GM06990 (cell line): ENCODE results near the gene GABBR1.
A peak's percentile ranks its signal among the peaks of the same experiment; 100 is the strongest.

Source experiments
- DNase-seq: peaks from one replicate; pipeline ENCODE4 v3.0.0-alpha.2; 2011; ENCODE audit not compliant: insufficient read length; ENCODE audit errors: extremely low read depth
- H3K27me3 ChIP-seq: replicated peaks from 2 replicates; pipeline ENCODE4 v1.6.0; 2011; ENCODE audit warnings: low read length; ENCODE audit not compliant: control insufficient read depth, insufficient read depth
- H3K36me3 ChIP-seq: 2 replicates; pipeline ENCODE4 v1.5.1; 2011; ENCODE audit warnings: low read length; ENCODE audit not compliant: control insufficient read depth, insufficient read depth
- H3K4me3 ChIP-seq: replicated peaks from 2 replicates; pipeline ENCODE4 v1.5.1; 2011; ENCODE audit warnings: low read depth, mild to moderate bottlenecking, control low read depth, low read length
- TF ChIP-seq, protein P1 (sequence below): IDR thresholded peaks from 2 replicates; pipeline ENCODE4 v1.5.1; 2011; ENCODE audit warnings: low read length, control low read depth, mild to moderate bottlenecking, inconsistent platforms; ENCODE audit not compliant: insufficient read depth, poor library complexity, severe bottlenecking

The GABBR1 gene

DNA sequence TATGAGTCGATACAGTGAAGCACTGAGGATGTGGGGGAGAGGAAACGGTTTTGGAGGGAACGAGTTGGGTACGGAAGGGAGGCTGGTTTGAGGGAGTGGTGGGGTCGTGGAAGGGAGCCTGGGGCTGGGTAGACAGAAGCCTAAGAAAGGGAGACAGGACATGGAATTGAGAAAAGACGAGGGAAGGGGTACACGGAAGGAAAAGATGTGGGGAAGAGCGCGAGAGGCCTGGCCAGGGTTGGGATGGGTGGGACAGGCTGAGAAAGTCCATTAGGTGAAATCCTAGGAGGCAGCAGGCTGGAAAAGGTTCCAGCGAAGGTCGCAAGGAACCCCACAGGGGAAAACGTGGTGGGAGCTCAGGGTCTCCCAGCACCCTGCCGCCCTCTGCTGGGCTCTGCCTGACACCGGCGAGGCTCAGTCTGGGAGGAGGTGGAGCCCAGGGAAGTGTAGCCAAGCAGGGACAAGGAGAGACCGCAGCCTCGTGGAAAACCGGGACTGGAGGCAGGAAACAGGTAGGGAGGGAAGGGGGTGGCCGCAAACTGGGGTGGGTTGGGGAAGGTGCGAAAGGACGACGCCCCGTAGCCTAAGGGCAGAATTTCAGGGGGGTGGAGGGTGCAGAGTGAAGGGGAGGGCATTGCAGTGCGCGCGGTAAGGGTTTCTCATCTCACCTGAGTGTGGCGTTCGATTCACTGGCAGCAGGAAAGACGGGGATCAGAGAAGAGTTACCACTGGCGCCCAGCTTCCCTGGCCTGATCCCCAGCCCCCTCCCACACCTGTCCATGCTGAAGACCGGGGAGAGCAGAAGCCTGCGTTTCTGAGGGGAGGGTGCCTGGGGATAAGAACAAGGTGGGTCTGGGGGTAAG, 4.3 kb downstream of the GABBR1 start:
- TF ChIP-seq, protein P1, sequence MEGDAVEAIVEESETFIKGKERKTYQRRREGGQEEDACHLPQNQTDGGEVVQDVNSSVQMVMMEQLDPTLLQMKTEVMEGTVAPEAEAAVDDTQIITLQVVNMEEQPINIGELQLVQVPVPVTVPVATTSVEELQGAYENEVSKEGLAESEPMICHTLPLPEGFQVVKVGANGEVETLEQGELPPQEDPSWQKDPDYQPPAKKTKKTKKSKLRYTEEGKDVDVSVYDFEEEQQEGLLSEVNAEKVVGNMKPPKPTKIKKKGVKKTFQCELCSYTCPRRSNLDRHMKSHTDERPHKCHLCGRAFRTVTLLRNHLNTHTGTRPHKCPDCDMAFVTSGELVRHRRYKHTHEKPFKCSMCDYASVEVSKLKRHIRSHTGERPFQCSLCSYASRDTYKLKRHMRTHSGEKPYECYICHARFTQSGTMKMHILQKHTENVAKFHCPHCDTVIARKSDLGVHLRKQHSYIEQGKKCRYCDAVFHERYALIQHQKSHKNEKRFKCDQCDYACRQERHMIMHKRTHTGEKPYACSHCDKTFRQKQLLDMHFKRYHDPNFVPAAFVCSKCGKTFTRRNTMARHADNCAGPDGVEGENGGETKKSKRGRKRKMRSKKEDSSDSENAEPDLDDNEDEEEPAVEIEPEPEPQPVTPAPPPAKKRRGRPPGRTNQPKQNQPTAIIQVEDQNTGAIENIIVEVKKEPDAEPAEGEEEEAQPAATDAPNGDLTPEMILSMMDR, result peak; percentile 86
- no peak for DNase-seq
- Histone ChIP-seq H3K4me3 (peak overlapping the region; percentile 56), H3K36me3 (no peaks in the 10 kb centered on the region), H3K27me3 (no peaks in the 10 kb centered on the region; the same call in none of the 2 replicates)

DNA sequence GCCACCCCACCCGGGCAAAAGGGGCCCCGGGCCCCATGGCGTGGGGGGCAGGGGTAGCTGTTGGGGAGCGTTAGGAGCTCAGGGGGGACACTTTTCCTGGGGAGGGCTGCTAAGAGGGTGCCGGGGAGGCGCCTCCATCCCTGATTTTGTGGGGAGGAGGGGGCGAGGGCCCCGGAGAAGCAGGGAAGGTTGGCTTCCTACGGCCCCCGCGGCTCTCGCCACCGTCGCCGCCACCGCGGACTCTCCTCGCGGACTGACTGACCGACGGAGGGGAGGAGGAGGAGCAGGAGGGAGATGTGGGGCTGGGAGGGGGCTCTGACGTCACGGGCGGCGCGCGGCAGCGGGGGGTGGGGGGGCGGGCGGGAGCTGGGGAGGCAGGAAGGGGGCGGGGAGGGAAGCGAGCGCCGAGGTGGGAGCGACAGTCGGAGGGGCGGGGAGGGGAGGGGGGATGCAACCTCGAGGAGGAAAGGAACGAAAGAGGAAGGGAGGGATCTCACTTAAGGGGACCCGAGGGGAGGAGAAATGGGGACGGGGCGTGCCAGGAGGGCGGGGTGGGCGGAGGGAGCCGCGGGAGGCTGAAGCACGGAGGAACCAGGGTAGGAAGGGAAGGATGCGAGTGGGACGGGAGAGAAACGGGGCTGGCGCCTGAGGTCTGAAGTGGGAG, 5.1 kb downstream of the GABBR1 start:
- H3K27me3 ChIP-seq, result no peaks in the 10 kb centered on the region; the same call in none of the 2 replicates
- H3K36me3 ChIP-seq, result no peaks in the 10 kb centered on the region
- TF ChIP-seq, protein P1, result no peak
- peak overlapping the region; percentile 56 for H3K4me3 ChIP-seq
- DNase-seq, result no peak

DNA sequence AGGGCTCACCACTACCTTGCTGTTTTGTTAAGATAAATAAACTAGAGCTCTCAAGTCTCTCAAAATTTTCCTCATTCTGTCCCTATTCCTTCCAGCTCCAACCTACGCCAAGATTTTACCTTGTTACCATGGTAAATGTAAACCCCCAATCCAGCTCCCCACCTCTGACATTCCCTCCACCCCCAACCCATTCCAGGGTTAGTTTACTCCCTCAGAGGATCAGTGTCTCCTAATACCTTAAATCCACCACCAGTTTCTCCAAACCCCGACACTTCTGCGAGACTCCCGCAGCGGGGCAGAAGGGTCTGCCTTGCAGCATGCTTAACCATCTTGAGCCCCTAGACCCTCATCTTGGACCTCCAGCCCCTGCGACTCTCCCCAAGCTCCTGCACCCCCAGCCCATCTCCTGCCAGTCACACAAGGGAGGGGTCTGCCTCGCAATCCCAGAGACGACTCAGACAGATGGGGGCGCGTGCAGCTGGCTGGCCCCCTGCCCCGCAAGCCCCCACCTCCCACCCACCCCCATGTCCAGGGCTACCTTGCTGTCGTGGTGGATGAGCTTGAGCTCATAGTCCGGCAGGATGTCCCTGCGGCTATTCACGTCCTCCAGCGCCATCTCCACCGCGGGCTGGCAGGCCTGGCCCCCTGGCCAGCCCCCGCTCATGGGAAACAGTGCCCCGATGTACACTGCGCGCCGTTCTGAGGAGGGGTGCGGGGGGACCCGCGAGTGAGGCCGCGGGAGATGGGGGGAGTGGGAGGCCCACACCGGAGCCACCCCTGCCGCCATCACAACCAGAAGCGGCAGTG, 5.8 kb downstream of the GABBR1 start:
- no peak overlapping the region; the same call in 1 of the 2 replicates for H3K4me3 ChIP-seq
- DNase-seq, result no peak
- TF ChIP-seq, protein P1, result no peak
- no peaks in the 10 kb centered on the region; the same call in none of the 2 replicates for H3K27me3 ChIP-seq
- H3K36me3 ChIP-seq, result no peaks in the 10 kb centered on the region

DNA sequence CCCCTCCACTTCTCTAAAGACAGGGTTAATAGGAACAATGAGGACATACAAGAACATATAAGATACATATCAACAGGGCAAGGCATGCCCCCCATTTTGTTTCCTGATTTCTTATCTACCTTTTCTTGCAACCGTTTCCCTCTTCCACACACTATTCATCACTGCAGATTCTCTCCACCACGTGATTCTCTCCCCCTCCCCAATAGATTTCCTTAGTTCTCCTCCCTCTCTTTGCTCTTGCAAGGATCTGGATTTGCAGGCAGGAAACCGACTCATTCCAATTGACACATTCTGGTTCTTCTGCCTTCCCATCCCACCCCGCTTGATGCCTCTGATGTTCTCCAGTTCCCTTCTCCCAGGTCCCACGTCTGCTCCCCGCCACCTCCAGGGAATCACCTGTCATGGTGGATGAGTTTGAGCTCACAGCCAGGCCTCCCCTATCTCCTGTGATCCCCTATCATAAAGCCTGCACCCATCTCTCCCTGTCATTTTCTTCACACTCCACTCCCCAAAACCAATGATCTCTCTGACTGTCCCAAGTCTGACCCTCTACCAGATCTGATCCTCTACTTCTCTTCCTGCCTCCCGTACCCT, 7.5 kb downstream of the GABBR1 start:
- no peak overlapping the region for H3K4me3 ChIP-seq
- H3K27me3 ChIP-seq, result no peaks in the 10 kb centered on the region; the same call in none of the 2 replicates
- TF ChIP-seq, protein P1, result no peak
- no peaks in the 10 kb centered on the region for H3K36me3 ChIP-seq
- no peak for DNase-seq

DNA sequence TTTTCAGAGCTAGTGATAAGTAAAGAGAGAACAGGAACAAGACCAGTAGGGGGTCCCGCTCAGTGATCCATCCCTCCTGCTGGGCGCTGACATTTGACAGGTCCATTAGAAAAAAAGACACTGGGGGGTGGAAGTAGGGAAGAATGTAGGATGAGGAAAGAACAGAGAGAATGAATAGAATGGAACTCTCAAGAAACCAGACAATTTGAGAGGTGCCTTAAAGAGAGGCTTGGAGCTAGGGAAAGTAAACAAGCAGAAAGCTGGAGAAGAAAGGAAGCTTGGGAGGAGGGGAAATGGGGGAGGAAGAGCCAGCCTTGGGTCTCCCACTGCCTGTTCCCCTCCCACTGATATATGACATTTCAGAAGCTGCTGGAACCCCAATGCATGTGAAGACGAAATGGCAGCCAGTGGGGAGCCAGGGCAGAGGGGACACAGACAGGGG, 8.4 kb downstream of the GABBR1 start:
- no peaks in the 10 kb centered on the region; the same call in 1 of the 2 replicates for H3K27me3 ChIP-seq
- no peaks in the 10 kb centered on the region for H3K36me3 ChIP-seq
- DNase-seq, result no peak
- TF ChIP-seq, protein P1, result no peak
- H3K4me3 ChIP-seq, result no peak overlapping the region
